Retinal pigment epithelial cell (primary cell): ENCODE results near the gene NOX5.

Experiments
- DNase-seq: peaks from one replicate; pipeline ENCODE4 v3.0.0-alpha.2; 2010; ENCODE audit warnings: low read depth
- H3K4me3 ChIP-seq: 2 replicates; pipeline ENCODE4 v1.5.1; 2011; ENCODE audit warnings: mild to moderate bottlenecking, low read length, control low read depth, moderate library complexity
- TF ChIP-seq, protein P1 (sequence below): conservative IDR thresholded peaks from 2 replicates; pipeline ENCODE4 v1.5.1; 2011; ENCODE audit warnings: low read depth, low read length, control low read depth, inconsistent platforms

The NOX5 gene

DNA sequence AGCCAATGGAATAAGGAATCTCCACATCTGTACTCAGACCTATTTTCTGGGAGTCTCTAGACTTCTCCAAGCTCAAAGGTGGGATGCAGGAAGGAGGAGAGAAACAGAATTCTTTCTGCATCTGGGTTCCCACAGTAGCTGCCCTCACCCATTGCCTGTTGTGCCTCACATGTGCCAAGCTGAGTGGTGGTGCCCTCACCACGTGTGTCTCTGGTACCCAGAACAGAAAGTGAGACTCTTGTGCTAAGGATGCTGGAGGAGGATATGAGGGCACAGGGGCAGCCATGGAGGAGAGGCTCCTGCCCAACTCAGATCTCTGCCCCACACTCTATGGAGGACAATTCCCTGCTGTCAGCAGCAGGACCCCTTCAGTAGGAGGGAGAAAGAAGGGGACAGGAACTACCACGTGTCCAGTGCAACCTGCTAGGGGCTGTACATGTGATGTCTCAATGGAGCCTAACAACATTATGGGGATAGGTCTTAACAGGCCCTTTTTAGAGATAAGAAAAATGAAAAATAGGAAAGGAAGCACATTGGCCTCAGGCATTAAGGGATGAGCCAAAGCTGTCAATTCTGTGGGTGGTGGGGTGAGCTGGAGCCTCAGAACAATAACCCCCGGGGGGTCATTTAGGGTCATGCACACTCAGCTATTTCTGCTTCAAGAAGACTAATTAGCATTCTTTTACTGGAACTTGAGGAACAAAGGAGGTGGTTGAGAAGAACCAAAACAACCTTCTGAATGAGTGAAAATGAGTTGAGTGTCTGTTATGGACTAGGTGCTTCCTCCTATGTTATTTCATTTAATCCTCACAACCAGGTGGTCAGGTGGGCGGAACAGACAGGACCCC is 16.3 kb upstream of the NOX5 start:
- TF ChIP-seq, protein P1, sequence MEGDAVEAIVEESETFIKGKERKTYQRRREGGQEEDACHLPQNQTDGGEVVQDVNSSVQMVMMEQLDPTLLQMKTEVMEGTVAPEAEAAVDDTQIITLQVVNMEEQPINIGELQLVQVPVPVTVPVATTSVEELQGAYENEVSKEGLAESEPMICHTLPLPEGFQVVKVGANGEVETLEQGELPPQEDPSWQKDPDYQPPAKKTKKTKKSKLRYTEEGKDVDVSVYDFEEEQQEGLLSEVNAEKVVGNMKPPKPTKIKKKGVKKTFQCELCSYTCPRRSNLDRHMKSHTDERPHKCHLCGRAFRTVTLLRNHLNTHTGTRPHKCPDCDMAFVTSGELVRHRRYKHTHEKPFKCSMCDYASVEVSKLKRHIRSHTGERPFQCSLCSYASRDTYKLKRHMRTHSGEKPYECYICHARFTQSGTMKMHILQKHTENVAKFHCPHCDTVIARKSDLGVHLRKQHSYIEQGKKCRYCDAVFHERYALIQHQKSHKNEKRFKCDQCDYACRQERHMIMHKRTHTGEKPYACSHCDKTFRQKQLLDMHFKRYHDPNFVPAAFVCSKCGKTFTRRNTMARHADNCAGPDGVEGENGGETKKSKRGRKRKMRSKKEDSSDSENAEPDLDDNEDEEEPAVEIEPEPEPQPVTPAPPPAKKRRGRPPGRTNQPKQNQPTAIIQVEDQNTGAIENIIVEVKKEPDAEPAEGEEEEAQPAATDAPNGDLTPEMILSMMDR, result no peak

GRCh38 chr15:68999091-68999490 is 15.4 kb upstream of the NOX5 start:
- TF ChIP-seq, protein P1, result no peak
- H3K4me3 ChIP-seq, result no peak overlapping the region
- no peak for DNase-seq

More for the DNA sequence above, 16.3 kb upstream of the NOX5 start:
- DNase-seq, result no peak
- no peak overlapping the region for H3K4me3 ChIP-seq

- TF ChIP-seq, protein P1, result no peak
- H3K4me3 ChIP-seq, result no peak overlapping the region
- DNase-seq, result no peak
Observed at GRCh38 chr15:69000091-69000490, 14.4 kb upstream of the NOX5 start.

- no peak overlapping the region for H3K4me3 ChIP-seq
- DNase-seq, result no peak
- TF ChIP-seq, protein P1, result no peak
Observed at GRCh38 chr15:69000725-69001503, 13.6 kb upstream of the NOX5 start.

- DNase-seq, result no peak
- H3K4me3 ChIP-seq, result no peak overlapping the region
- TF ChIP-seq, protein P1, result no peak
Observed at GRCh38 chr15:69002783-69003182, 11.7 kb upstream of the NOX5 start.

GRCh38 chr15:69004011-69004410 is 10.5 kb upstream of the NOX5 start:
- TF ChIP-seq, protein P1, result no peak

More at GRCh38 chr15:69004011-69004410, 10.5 kb upstream of the NOX5 start:
- DNase-seq, result no peak
- H3K4me3 ChIP-seq, result no peak overlapping the region
